HG03571 (cell line): ENCODE measurements around the gene CATSPER1.

Source experiments
- ATAC-seq: cut with Tn5 transposase; IDR thresholded peaks from one replicate; pipeline ENCODE4 v1.9.1; 2021; ENCODE audit not compliant: unreplicated experiment

Gene CATSPER1

GRCh38 chr11:65973439-65974110, 52.7 kb downstream of the CATSPER1 start:
- no peak for ATAC-seq

GRCh38 chr11:65972116-65972515, 54.2 kb downstream of the CATSPER1 start:
- no peak for ATAC-seq

GRCh38 chr11:65968600-65969482, 57.4 kb downstream of the CATSPER1 start:
- no peak for ATAC-seq

DNA sequence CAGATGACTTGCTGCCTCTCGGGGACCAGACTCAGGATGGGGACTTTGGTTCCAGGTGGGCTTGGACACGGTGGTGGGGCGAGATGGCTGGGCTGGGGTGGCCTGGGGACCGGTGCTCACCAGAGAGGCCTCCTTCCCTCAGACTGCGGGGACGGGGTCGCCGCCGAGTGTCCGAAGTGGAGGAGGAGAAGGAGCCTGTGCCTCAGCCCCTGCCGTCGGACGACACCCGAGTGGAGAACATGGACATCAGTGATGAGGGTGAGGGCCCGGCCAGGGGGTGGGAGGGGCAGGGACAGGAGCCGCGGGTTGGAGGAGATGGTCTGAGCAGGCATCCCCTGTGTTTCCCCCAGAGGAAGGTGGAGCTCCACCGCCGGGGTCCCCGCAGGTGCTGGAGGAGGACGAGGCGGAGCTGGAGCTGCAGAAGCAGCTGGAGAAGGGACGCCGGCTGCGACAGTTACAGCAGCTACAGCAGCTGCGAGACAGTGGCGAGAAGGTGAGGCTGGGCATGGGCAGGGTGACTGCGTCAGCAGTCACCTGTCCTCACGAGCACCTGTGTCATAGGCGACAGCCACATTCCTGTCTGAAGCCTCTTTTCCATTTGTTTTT, 58.8 kb downstream of the CATSPER1 start:
- no peak for ATAC-seq
